ENCODE measurements around the gene RGR.

RGR gene

GRCh38 chr10:84244651-84245270 is at the start of gene RGR:
RGR (plus strand) TSS chr10:84245053; CDS start chr10:84245091, 38 bp downstream.
- H3K36me3 Mint-ChIP-seq = no peaks in the 10 kb centered on the region
- no peaks in the 10 kb centered on the region for H3K4me1 Mint-ChIP-seq (ENCODE audit: low read depth)
- no peaks in the 10 kb centered on the region for H3K27me3 Mint-ChIP-seq
- H3K9me3 Mint-ChIP-seq (ENCODE audit: low read depth) = no peaks in the 10 kb centered on the region
- no peak within 1 kb of the TSS for H3K27ac Mint-ChIP-seq
- H3K4me3 Mint-ChIP-seq = no peak within 1 kb of the TSS

- no peak overlapping the region for H3K4me3 Mint-ChIP-seq
- no peaks in the 10 kb centered on the region for H3K9me3 Mint-ChIP-seq (ENCODE audit: low read depth)
- H3K27ac Mint-ChIP-seq = no peak overlapping the region
- no peaks in the 10 kb centered on the region for H3K36me3 Mint-ChIP-seq
- peaks cover 7% of the 10 kb centered on the region for H3K27me3 Mint-ChIP-seq
- H3K4me1 Mint-ChIP-seq (ENCODE audit: low read depth) = peaks cover 13% of the 10 kb centered on the region
Observed at GRCh38 chr10:84196083-84196482, 48.8 kb upstream of the RGR start.

- no peaks in the 10 kb centered on the region for H3K9me3 Mint-ChIP-seq (ENCODE audit: low read depth)
- no peaks in the 10 kb centered on the region for H3K36me3 Mint-ChIP-seq
- H3K4me1 Mint-ChIP-seq (ENCODE audit: low read depth) = peaks cover 8% of the 10 kb centered on the region
- no peak overlapping the region for H3K27ac Mint-ChIP-seq
- peaks cover 7% of the 10 kb centered on the region for H3K27me3 Mint-ChIP-seq
- no peak overlapping the region for H3K4me3 Mint-ChIP-seq
Observed at GRCh38 chr10:84196941-84197340, 47.9 kb upstream of the RGR start.

- Mint-ChIP-seq H3K4me1 (ENCODE audit: low read depth) (peaks cover 6% of the 10 kb centered on the region), H3K4me3 (no peak overlapping the region), H3K36me3 (no peaks in the 10 kb centered on the region), H3K9me3 (ENCODE audit: low read depth) (no peaks in the 10 kb centered on the region), H3K27ac (no peak overlapping the region), H3K27me3 (peaks cover 7% of the 10 kb centered on the region)
Observed at GRCh38 chr10:84197643-84198042, 47.2 kb upstream of the RGR start.

GRCh38 chr10:84198206-84198915 is 46.5 kb upstream of the RGR start:
- Mint-ChIP-seq H3K27me3 (peaks cover 7% of the 10 kb centered on the region), H3K4me3 (no peak overlapping the region), H3K9me3 (ENCODE audit: low read depth) (no peaks in the 10 kb centered on the region), H3K27ac (no peak overlapping the region), H3K36me3 (no peaks in the 10 kb centered on the region), H3K4me1 (ENCODE audit: low read depth) (peaks cover 6% of the 10 kb centered on the region)

- peaks cover under 1% of the 10 kb centered on the region for H3K4me1 Mint-ChIP-seq (ENCODE audit: low read depth)
- H3K36me3 Mint-ChIP-seq = no peaks in the 10 kb centered on the region
Observed at GRCh38 chr10:84200537-84201243, 44.2 kb upstream of the RGR start.

GRCh38 chr10:84201244-84201606 is 43.6 kb upstream of the RGR start:
- H3K4me1 Mint-ChIP-seq (ENCODE audit: low read depth) = no peaks in the 10 kb centered on the region
- H3K27me3 Mint-ChIP-seq = no peaks in the 10 kb centered on the region
- no peak overlapping the region for H3K27ac Mint-ChIP-seq
- no peaks in the 10 kb centered on the region for H3K9me3 Mint-ChIP-seq (ENCODE audit: low read depth)
- no peaks in the 10 kb centered on the region for H3K36me3 Mint-ChIP-seq
- no peak overlapping the region for H3K4me3 Mint-ChIP-seq

More at GRCh38 chr10:84200537-84201243, 44.2 kb upstream of the RGR start:
- Mint-ChIP-seq H3K27ac (no peak overlapping the region), H3K27me3 (peaks cover 3% of the 10 kb centered on the region), H3K9me3 (ENCODE audit: low read depth) (no peaks in the 10 kb centered on the region), H3K4me3 (no peak overlapping the region)

- H3K27ac Mint-ChIP-seq = no peak overlapping the region
- H3K36me3 Mint-ChIP-seq = no peaks in the 10 kb centered on the region
- peaks cover under 1% of the 10 kb centered on the region for H3K27me3 Mint-ChIP-seq
- H3K4me1 Mint-ChIP-seq (ENCODE audit: low read depth) = no peaks in the 10 kb centered on the region
- no peaks in the 10 kb centered on the region for H3K9me3 Mint-ChIP-seq (ENCODE audit: low read depth)
- no peak overlapping the region for H3K4me3 Mint-ChIP-seq
Observed at GRCh38 chr10:84201682-84202081, 43.2 kb upstream of the RGR start.

GRCh38 chr10:84202349-84202748 is 42.5 kb upstream of the RGR start:
- no peaks in the 10 kb centered on the region for H3K9me3 Mint-ChIP-seq (ENCODE audit: low read depth)

GRCh38 chr10:84204122-84204521 is 40.7 kb upstream of the RGR start:
- Mint-ChIP-seq H3K4me3 (no peak overlapping the region), H3K27me3 (peaks cover 5% of the 10 kb centered on the region), H3K4me1 (ENCODE audit: low read depth) (no peaks in the 10 kb centered on the region), H3K27ac (no peak overlapping the region), H3K36me3 (no peaks in the 10 kb centered on the region), H3K9me3 (ENCODE audit: low read depth) (no peaks in the 10 kb centered on the region)

More at GRCh38 chr10:84202349-84202748, 42.5 kb upstream of the RGR start:
- no peak overlapping the region for H3K27ac Mint-ChIP-seq
- peaks cover 4% of the 10 kb centered on the region for H3K27me3 Mint-ChIP-seq
- H3K4me3 Mint-ChIP-seq = no peak overlapping the region
- H3K36me3 Mint-ChIP-seq = no peaks in the 10 kb centered on the region
- no peaks in the 10 kb centered on the region for H3K4me1 Mint-ChIP-seq (ENCODE audit: low read depth)

- Mint-ChIP-seq H3K36me3 (no peaks in the 10 kb centered on the region), H3K27ac (no peak overlapping the region), H3K4me3 (no peak overlapping the region), H3K27me3 (peaks cover 5% of the 10 kb centered on the region), H3K9me3 (ENCODE audit: low read depth) (no peaks in the 10 kb centered on the region), H3K4me1 (ENCODE audit: low read depth) (no peaks in the 10 kb centered on the region)
Observed at GRCh38 chr10:84204610-84205009, 40.2 kb upstream of the RGR start.

GRCh38 chr10:84205049-84205852 is 39.6 kb upstream of the RGR start:
- Mint-ChIP-seq H3K27me3 (peaks cover 5% of the 10 kb centered on the region), H3K36me3 (no peaks in the 10 kb centered on the region), H3K4me3 (no peak overlapping the region), H3K27ac (no peak overlapping the region), H3K4me1 (ENCODE audit: low read depth) (no peaks in the 10 kb centered on the region), H3K9me3 (ENCODE audit: low read depth) (no peaks in the 10 kb centered on the region)

- H3K36me3 Mint-ChIP-seq = no peaks in the 10 kb centered on the region
Observed at GRCh38 chr10:84205853-84206525, 38.9 kb upstream of the RGR start.

GRCh38 chr10:84208023-84208422 is 36.8 kb upstream of the RGR start:
- peaks cover 5% of the 10 kb centered on the region for H3K27me3 Mint-ChIP-seq
- no peak overlapping the region for H3K4me3 Mint-ChIP-seq
- H3K4me1 Mint-ChIP-seq (ENCODE audit: low read depth) = no peaks in the 10 kb centered on the region
- H3K27ac Mint-ChIP-seq = no peak overlapping the region
- H3K36me3 Mint-ChIP-seq = no peaks in the 10 kb centered on the region
- no peaks in the 10 kb centered on the region for H3K9me3 Mint-ChIP-seq (ENCODE audit: low read depth)

More at GRCh38 chr10:84205853-84206525, 38.9 kb upstream of the RGR start:
- Mint-ChIP-seq H3K4me3 (no peak overlapping the region), H3K9me3 (ENCODE audit: low read depth) (no peaks in the 10 kb centered on the region), H3K27me3 (peaks cover 5% of the 10 kb centered on the region), H3K27ac (no peak overlapping the region), H3K4me1 (ENCODE audit: low read depth) (no peaks in the 10 kb centered on the region)
